Measurements from ENCODE around the gene MLANA.

The MLANA gene

DNA sequence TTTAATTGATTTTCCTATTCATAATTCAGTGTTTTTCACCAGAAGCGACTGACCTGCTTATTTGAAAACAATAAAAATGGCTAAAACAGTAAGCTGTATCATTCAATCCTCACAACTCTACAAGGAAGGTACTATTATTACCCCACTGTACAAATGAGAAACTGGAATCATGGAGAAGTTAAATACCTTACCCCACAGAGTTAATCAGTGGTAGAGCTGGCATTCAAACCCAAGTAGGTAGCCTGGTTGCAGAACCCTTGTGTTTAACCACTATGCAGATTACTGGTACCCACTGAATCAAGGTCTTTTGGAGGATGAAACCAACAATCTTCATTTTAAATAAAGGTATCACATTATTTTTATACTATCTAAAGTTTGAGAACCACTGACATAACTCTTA is 59.6 kb downstream of the MLANA start (continued):
- TF ChIP-seq ZNF202 (tag by site-specific recombination; IDR thresholded peaks at IDR 0.05; ENCODE audit: borderline replicate concordance) (no peak), OSR2 (tag by site-specific recombination; IDR thresholded peaks at IDR 0.05) (no peak), HOXA7 (CRISPR knock-in tag; IDR thresholded peaks at IDR 0.05; ENCODE audit: borderline replicate concordance) (no peak), GLI2 (tag by site-specific recombination; IDR thresholded peaks at IDR 0.05; ENCODE audit: borderline replicate concordance, low read depth) (no peak), KLF9 (tag by site-specific recombination; IDR thresholded peaks at IDR 0.05; ENCODE audit: low read depth) (no peak), YY2 (tag by site-specific recombination; IDR thresholded peaks at IDR 0.05) (no peak), ZNF114 (tag by site-specific recombination; IDR thresholded peaks at IDR 0.05) (no peak), ZNF324 (tag by site-specific recombination; IDR thresholded peaks at IDR 0.05) (no peak)
- TF ChIP-seq, protein P1, sequence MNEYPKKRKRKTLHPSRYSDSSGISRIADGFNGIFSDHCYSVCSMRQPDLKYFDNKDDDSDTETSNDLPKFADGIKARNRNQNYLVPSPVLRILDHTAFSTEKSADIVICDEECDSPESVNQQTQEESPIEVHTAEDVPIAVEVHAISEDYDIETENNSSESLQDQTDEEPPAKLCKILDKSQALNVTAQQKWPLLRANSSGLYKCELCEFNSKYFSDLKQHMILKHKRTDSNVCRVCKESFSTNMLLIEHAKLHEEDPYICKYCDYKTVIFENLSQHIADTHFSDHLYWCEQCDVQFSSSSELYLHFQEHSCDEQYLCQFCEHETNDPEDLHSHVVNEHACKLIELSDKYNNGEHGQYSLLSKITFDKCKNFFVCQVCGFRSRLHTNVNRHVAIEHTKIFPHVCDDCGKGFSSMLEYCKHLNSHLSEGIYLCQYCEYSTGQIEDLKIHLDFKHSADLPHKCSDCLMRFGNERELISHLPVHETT (tag by site-specific recombination; IDR thresholded peaks at IDR 0.05) = no peak

DNA sequence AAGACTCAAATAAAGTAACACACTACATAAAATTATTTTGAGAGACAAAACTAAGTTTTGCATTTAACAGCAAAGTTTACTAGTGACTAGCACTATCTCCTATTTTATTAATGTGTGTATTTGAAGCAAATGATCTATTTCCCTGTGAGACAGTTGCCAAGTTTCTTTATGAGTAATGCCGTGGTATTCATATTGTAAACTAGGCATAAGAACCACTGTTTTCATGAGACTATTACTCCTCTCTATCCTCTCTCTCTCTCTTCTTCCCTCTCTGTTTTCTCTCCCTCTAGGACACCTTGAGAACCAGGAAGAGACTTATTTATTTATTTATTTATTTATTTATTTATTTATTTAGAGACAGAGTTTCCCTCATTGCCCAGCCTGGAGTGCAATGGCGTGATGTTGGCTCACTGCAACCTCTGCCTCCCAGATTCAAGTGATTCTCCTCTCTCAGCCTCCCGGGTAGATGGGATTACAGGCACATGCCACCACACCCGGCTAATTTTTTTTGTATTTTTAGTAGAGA is 61.1 kb downstream of the MLANA start:
- Histone ChIP-seq H3K27ac (ENCODE audit: extremely low read depth, low read depth, low read length) (no peak overlapping the region), H3K9me3 (ENCODE audit: control insufficient read depth, insufficient read depth, low read depth, low read length) (no peaks in the 10 kb centered on the region), H3K4me3 (ENCODE audit: low read depth, low read length) (no peak overlapping the region), H3K36me3 (ENCODE audit: control insufficient read depth in 2 of 2, insufficient read depth in 1 of 2, low read length in 2 of 2) (no peaks in the 10 kb centered on the region), H3K4me1 (ENCODE audit: control insufficient read depth, insufficient read depth, low read length) (peaks cover 9% of the 10 kb centered on the region; the same call in 1 of the 2 replicates)
- ChIA-PET CTCF (interaction anchor here (0.6 kb wide), 1 partner anchor 345 kb away, joined by 3 read pairs; no protein-coding TSS in a partner anchor), POLR2A (interaction anchor here (1.9 kb wide), 1 partner anchor 56 kb away, joined by 7 read pairs; a partner anchor contains a TSS)
- TF ChIP-seq, protein P2, sequence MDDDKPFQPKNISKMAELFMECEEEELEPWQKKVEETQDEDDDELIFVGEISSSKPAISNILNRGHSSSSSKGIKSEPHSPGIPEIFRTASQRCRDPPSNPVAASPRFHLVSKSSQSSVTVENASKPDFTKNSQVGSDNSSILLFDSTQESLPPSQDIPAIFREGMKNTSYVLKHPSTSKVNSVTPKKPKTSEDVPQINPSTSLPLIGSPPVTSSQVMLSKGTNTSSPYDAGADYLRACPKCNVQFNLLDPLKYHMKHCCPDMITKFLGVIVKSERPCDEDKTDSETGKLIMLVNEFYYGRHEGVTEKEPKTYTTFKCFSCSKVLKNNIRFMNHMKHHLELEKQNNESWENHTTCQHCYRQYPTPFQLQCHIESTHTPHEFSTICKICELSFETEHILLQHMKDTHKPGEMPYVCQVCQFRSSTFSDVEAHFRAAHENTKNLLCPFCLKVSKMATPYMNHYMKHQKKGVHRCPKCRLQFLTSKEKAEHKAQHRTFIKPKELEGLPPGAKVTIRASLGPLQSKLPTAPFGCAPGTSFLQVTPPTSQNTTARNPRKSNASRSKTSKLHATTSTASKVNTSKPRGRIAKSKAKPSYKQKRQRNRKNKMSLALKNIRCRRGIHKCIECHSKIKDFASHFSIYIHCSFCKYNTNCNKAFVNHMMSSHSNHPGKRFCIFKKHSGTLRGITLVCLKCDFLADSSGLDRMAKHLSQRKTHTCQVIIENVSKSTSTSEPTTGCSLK (tag by site-specific recombination; IDR thresholded peaks at IDR 0.05) = no peak
- TF ChIP-seq GLIS1 (tag by site-specific recombination; IDR thresholded peaks at IDR 0.05) (no peak), ZNF426 (tag by site-specific recombination; IDR thresholded peaks at IDR 0.05) (peak; percentile 63), ZNF394 (tag by site-specific recombination; IDR thresholded peaks at IDR 0.05; ENCODE audit: borderline replicate concordance) (peak; percentile 85; the same call in 1 of the 2 replicates), RBAK (tag by site-specific recombination; IDR thresholded peaks at IDR 0.05) (0 out of 2 replicates have a peak, but pooled peaks have one; percentile 51), ZBTB21 (tag by site-specific recombination; IDR thresholded peaks at IDR 0.05) (0 out of 2 replicates have a peak, but pooled peaks have one; percentile 18), ZNF623 (tag by site-specific recombination; IDR thresholded peaks at IDR 0.05) (peak; percentile 50; the same call in 1 of the 2 replicates), ZNF214 (tag by site-specific recombination; IDR thresholded peaks at IDR 0.05; ENCODE audit: borderline replicate concordance) (no peak), ZBTB8A (tag by site-specific recombination; IDR thresholded peaks at IDR 0.05) (peak; percentile 41; the same call in 1 of the 2 replicates), ZNF664 (tag by site-specific recombination; IDR thresholded peaks at IDR 0.05) (peak; percentile 52; the same call in 1 of the 2 replicates), HOXA7 (CRISPR knock-in tag; IDR thresholded peaks at IDR 0.05; ENCODE audit: borderline replicate concordance) (no peak)
- TF ChIP-seq, protein P3, sequence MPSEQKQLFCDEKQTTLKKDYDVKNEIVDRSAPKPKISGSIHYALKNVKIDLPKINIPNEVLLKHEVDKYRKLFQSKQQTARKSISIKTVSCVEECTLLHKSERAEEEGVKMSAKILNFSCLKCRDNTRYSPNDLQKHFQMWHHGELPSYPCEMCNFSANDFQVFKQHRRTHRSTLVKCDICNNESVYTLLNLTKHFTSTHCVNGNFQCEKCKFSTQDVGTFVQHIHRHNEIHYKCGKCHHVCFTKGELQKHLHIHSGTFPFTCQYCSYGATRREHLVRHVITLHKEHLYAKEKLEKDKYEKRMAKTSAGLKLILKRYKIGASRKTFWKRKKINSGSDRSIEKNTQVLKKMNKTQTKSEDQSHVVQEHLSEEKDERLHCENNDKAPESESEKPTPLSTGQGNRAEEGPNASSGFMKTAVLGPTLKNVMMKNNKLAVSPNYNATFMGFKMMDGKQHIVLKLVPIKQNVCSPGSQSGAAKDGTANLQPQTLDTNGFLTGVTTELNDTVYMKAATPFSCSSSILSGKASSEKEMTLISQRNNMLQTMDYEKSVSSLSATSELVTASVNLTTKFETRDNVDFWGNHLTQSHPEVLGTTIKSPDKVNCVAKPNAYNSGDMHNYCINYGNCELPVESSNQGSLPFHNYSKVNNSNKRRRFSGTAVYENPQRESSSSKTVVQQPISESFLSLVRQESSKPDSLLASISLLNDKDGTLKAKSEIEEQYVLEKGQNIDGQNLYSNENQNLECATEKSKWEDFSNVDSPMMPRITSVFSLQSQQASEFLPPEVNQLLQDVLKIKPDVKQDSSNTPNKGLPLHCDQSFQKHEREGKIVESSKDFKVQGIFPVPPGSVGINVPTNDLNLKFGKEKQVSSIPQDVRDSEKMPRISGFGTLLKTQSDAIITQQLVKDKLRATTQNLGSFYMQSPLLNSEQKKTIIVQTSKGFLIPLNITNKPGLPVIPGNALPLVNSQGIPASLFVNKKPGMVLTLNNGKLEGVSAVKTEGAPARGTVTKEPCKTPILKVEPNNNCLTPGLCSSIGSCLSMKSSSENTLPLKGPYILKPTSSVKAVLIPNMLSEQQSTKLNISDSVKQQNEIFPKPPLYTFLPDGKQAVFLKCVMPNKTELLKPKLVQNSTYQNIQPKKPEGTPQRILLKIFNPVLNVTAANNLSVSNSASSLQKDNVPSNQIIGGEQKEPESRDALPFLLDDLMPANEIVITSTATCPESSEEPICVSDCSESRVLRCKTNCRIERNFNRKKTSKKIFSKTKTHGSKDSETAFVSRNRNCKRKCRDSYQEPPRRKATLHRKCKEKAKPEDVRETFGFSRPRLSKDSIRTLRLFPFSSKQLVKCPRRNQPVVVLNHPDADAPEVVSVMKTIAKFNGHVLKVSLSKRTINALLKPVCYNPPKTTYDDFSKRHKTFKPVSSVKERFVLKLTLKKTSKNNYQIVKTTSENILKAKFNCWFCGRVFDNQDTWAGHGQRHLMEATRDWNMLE (tag by site-specific recombination; conservative IDR thresholded peaks at IDR 0.05; ENCODE audit: low read depth) = peak; percentile 77
- TF ChIP-seq, protein P4, sequence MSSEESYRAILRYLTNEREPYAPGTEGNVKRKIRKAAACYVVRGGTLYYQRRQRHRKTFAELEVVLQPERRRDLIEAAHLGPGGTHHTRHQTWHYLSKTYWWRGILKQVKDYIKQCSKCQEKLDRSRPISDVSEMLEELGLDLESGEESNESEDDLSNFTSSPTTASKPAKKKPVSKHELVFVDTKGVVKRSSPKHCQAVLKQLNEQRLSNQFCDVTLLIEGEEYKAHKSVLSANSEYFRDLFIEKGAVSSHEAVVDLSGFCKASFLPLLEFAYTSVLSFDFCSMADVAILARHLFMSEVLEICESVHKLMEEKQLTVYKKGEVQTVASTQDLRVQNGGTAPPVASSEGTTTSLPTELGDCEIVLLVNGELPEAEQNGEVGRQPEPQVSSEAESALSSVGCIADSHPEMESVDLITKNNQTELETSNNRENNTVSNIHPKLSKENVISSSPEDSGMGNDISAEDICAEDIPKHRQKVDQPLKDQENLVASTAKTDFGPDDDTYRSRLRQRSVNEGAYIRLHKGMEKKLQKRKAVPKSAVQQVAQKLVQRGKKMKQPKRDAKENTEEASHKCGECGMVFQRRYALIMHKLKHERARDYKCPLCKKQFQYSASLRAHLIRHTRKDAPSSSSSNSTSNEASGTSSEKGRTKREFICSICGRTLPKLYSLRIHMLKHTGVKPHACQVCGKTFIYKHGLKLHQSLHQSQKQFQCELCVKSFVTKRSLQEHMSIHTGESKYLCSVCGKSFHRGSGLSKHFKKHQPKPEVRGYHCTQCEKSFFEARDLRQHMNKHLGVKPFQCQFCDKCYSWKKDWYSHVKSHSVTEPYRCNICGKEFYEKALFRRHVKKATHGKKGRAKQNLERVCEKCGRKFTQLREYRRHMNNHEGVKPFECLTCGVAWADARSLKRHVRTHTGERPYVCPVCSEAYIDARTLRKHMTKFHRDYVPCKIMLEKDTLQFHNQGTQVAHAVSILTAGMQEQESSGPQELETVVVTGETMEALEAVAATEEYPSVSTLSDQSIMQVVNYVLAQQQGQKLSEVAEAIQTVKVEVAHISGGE (tag by site-specific recombination; conservative IDR thresholded peaks at IDR 0.05; ENCODE audit: low read depth) = peak; percentile 56
- TF ChIP-seq, protein P5, sequence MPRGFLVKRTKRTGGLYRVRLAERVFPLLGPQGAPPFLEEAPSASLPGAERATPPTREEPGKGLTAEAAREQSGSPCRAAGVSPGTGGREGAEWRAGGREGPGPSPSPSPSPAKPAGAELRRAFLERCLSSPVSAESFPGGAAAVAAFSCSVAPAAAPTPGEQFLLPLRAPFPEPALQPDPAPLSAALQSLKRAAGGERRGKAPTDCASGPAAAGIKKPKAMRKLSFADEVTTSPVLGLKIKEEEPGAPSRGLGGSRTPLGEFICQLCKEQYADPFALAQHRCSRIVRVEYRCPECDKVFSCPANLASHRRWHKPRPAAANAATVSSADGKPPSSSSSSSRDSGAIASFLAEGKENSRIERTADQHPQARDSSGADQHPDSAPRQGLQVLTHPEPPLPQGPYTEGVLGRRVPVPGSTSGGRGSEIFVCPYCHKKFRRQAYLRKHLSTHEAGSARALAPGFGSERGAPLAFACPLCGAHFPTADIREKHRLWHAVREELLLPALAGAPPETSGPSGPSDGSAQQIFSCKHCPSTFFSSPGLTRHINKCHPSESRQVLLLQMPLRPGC (tag by site-specific recombination; IDR thresholded peaks at IDR 0.05) = no peak

Data from HEK293 (cell line).